ENCODE measurements around the gene DHRS2.

- TF ChIP-seq EZH2 (IDR thresholded peaks at IDR 0.05; ENCODE audit: insufficient read depth, poor library complexity, severe bottlenecking) (no peak), EZH2phosphoT487 (IDR thresholded peaks at IDR 0.05; ENCODE audit: insufficient read depth, low read depth) (no peak)
Measured at GRCh38 chr14:23605931-23606585, 30.1 kb upstream of the DHRS2 start.

Data from GM23248 (cell line).